Cortex of kidney (tissue), 1 donor: ENCODE results near the gene REEP1.
"Not testable (repeated sequence)": the region's sequence is repeated elsewhere in the genome, so short reads cannot be mapped to it uniquely, and the experiment has no call there.

Experiments used
- DNase-seq: peaks from one replicate; lab custom pipeline; 2025; lab: John Stamatoyannopoulos, UW

REEP1 gene

DNA sequence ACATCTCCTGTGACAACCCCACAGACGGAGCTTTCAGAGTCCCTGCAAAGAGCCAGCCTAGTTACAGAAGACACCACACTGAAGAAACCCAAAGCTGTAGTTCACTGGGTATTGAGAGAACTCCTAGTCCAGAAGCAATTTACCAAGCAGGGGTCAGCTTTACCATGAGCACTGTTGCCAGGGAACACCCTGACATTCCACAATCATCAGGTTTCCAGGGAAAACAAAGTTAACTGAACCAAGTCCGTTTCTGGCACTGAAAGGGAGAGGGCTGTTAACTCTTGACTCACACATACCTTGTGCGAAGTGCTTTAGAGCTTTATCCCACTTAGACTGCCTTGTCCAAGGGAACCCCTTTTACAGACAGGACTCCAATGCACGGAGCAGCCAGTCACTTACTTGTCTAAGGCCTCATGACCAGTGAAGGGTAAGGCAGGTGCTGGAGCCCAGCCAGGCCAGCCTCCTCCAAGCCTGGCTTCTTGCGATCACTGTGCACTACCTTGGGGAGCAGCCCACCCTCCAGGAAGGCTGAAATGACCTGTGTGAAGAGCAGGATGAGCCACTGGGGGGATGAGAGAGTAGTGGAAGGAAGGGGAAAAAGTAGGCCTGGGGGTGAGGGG lies 53.9 kb downstream of the REEP1 start:
- no peak for DNase-seq

DNA sequence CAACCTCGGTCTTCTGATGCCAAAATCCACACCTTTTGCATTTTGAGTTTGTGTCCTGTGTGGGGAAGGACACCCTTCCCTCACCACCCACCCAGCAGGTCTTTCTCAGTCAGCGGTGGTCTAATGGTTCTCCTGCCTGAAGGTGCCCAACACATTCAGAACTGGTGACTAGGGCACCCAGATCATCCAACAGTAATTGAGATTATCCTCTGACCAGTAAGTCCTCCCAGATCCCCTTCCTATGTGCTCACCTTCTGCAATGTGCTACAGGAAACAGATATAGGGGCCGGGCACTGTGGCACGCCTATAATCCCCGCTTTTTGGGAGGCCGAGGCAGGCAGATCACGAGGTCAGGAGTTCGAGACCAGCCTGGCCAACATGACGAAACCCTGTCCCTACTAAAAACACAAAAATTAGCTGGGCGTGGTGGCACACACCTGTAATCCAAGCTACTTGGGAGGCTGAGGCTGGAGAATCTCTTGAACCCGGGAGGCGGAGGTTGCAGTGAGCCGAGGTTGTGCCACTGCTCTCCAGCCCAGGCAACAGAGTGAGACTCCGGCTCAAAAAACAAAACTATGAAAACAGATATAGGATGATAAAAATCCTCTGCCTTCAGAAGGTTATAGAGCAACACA lies 56.2 kb downstream of the REEP1 start:
- DNase-seq, result no peak

GRCh38 chr2:86280191-86280667 lies 57.2 kb downstream of the REEP1 start:
- DNase-seq, result no peak

GRCh38 chr2:86275962-86276361 lies 61.5 kb downstream of the REEP1 start:
- DNase-seq, result no peak

DNA sequence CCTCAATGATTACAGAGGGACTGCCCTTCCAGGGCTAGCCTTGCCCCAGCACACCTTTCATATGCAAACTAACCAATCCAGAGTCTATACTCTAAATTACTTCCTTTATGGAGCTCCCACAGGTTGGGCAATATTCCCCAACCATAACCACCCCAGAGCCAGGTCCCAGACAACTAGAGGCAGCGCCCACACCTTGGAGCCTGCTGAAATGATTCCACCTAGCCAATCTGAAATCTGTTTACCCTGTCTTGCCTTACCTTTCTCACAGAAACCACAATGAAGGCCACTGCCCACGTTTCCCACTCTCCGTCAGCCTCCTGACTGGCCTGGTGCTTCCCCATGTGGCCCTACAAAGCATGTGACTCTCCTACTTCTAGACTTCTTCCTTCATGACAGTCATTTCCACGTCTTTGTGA lies 62.0 kb downstream of the REEP1 start:
- DNase-seq, result no peak

- DNase-seq, result no peak
Measured at GRCh38 chr2:86274918-86275275, 62.5 kb downstream of the REEP1 start.

- DNase-seq, result no peak
Measured at GRCh38 chr2:86274265-86274917, 63.0 kb downstream of the REEP1 start.

GRCh38 chr2:86272111-86272510 lies 65.3 kb downstream of the REEP1 start:
- DNase-seq, result no peak

GRCh38 chr2:86271248-86271647 lies 66.2 kb downstream of the REEP1 start:
- DNase-seq, result no peak

- DNase-seq, result no peak
Measured at GRCh38 chr2:86263956-86264355, 73.5 kb downstream of the REEP1 start.

GRCh38 chr2:86260978-86261377 lies 76.4 kb downstream of the REEP1 start:
- no peak for DNase-seq

GRCh38 chr2:86258106-86258505 lies 79.3 kb downstream of the REEP1 start:
- no peak for DNase-seq

DNA sequence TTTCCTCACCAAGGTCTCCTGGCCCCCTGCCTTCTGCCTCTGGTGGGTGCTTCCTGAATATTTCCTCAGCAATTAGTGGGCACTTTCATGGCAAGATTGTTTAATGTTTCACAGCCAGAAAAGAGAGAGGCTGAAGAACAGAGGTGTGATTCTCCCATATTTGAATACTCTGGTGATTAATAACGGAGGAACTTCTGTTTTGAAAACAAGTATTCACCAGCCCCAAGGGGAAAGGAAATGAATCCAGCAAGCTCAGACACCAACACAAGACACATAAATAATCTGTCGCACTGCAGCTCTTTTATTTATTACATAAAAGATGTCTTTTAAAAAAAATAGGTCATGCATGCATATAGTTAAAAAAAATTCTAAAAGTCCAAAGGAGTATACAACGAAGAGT lies 80.4 kb downstream of the REEP1 start:
- DNase-seq, result no peak

- DNase-seq, result no peak
Measured at GRCh38 chr2:86256300-86256699, 81.1 kb downstream of the REEP1 start.

- no peak for DNase-seq
Measured at GRCh38 chr2:86254576-86255538, 82.6 kb downstream of the REEP1 start.

DNA sequence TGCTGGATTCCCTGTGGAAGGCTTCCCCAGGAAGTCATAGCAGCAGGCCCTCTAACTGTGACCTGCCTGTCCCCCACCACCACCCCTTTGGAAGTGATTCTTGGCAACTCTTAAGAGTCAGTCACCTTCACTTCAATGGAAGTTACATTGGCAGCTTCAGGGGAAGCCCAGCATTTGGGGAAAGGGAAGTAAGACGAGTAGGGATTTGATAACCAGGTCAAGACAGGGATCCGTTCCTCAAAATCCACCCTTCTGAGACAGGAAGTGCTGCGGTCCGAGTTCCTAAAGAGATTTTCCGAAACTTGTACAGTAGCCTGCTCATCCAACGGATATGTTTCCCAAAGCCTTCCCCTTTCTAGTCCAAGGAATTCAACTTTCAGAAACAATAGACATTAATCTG lies 84.0 kb downstream of the REEP1 start:
- DNase-seq, result no peak

DNA sequence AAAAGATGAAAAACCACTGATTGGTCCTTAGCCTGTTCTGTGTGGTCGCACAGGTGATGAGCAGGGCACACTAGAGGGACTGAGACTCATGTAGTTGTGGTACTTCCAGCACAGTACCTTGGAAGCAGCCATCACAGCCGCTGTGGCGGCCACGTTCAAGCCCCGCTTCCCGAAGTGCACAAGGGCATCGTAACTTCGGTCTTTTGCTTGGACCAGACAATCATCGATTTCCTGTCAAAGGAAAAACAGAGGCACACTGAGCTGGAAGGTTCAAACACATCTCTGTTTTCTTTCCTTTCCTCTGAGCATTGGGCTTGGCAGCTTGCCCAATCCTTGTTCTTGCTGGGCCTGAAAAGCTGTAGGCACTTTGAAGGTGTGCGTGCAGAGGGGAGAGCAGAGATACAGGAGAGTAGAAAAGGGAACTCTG lies 85.6 kb downstream of the REEP1 start:
- no peak for DNase-seq

- DNase-seq, result no peak
Measured at GRCh38 chr2:86249579-86250391, 87.6 kb downstream of the REEP1 start.

GRCh38 chr2:86249176-86249575 lies 88.2 kb downstream of the REEP1 start:
- no peak for DNase-seq

- not testable (repeated sequence) for DNase-seq
Measured at GRCh38 chr2:86245222-86245621, 92.2 kb downstream of the REEP1 start.

- DNase-seq, result not testable (repeated sequence)
Measured at GRCh38 chr2:86244781-86245180, 92.6 kb downstream of the REEP1 start.
